22Rv1 (cell line): ENCODE results near the gene CASTOR1.

ENCODE experiments used
- H3K27ac ChIP-seq: fragments of 450-650 bp; 2 replicates; pipeline ENCODE4 v1.5.1; 2017
- ZFX ChIP-seq: fragments of 450-650 bp; IDR thresholded peaks from 2 replicates; pipeline ENCODE4 v1.6.1; 2017; ENCODE audit warnings: antibody characterized with exemption, borderline replicate concordance
- TF ChIP-seq, protein P1 (sequence below): fragments of 450-650 bp; IDR thresholded peaks from 2 replicates; pipeline ENCODE4 v1.5.1; 2017; ENCODE audit warnings: mild to moderate bottlenecking

Gene CASTOR1

DNA sequence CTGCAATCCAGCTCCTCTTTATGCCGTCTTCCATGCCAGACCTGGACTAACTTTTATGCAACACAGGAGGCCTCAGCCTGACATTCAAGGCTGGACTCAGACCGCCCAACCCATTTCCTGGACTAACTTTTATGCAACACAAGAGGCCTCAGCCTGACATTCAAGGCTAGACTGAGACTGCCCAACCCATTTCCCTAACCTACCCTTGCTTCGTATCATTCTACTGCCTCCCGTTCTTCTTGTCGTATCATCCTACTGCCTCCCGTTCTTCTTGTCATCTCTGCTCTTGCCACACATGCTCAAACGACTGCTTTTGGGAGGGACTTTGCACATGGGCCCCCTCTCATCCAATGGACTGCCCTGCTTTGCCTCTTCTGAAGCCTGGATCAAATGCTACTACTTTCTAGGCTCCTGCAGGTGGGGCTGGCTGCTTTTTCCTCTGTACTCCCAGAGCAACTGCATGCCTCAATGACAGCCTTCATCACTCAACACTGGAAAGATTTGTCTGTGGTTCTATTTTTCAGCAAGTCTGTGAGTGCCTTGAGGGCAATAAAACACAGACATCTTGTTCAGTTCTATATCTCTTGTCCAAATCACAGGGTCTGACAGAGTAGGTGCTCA lies 29.6 kb upstream of the CASTOR1 start:
- TF ChIP-seq ZFX, result no peak
- TF ChIP-seq, protein P1, sequence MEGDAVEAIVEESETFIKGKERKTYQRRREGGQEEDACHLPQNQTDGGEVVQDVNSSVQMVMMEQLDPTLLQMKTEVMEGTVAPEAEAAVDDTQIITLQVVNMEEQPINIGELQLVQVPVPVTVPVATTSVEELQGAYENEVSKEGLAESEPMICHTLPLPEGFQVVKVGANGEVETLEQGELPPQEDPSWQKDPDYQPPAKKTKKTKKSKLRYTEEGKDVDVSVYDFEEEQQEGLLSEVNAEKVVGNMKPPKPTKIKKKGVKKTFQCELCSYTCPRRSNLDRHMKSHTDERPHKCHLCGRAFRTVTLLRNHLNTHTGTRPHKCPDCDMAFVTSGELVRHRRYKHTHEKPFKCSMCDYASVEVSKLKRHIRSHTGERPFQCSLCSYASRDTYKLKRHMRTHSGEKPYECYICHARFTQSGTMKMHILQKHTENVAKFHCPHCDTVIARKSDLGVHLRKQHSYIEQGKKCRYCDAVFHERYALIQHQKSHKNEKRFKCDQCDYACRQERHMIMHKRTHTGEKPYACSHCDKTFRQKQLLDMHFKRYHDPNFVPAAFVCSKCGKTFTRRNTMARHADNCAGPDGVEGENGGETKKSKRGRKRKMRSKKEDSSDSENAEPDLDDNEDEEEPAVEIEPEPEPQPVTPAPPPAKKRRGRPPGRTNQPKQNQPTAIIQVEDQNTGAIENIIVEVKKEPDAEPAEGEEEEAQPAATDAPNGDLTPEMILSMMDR, result no peak
- no peak overlapping the region for H3K27ac ChIP-seq

DNA sequence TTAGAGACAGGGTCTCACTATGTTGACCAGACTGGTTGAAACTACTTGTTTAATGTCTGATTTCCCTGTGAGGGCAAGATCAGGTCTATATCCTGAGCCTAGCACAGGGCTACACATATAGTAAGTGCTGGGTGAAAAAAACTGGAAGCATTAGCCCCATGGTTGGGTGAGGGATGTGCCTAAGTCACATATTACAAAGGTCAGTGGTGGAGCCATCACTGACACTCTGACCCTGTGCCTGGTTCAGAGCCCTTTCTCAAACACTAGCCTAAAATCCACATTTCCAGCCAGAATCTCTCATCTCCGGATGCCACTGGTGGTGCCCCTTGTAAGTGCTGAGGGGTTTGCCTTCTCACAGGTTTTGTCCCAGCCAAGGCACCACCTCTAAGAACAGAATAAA lies 28.5 kb upstream of the CASTOR1 start:
- H3K27ac ChIP-seq, result no peak overlapping the region
- TF ChIP-seq, protein P1, result no peak
- TF ChIP-seq ZFX, result no peak

DNA sequence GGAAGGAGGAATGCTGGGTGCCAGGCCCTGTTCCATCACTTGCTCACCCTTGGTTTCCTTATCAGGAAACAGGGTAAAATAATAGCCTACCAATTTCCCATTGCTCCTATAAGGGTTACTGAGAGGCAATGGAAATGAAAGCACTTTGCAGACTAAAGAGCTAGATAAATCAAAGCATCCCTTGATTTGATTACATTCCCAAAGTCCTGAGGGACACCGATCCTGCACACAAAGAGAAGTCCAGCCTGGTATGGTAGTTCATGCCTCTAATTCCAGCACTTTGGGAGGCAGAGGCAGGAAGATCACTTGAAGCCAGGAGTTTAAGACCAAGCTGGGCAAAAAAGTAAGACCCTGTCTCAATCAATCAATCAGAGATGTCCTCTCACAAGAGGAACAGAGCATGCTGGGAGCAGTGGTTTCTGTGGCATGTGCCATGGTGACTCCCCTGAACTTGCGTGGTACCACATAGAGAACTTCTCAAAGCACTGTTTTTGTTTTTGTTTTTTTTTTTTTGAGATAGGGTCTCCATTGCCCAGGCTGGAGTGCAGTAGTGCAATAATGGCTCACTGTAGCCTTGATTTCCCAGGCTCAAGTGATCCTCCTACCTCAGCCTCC lies 26.8 kb upstream of the CASTOR1 start:
- TF ChIP-seq, protein P1, result no peak
- TF ChIP-seq ZFX, result no peak
- no peak overlapping the region for H3K27ac ChIP-seq

DNA sequence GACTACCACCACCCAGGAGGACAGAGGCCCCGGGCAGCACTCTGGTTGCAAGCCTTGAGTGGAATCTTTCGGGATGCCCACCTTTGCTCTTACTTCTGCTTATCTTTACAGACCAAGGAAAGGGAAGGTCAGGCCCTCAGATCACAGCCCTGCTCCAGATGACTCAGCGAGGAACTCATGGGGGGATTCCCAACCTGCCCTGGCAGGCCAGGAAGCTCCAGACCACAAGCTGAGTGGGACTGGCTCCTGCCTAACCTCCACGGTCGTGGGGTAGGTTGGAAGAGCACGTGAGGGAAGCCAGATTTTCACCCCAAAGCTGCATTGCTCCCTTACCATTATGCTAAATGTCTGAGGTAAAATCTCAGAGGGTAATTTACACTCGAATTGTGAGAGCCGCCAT lies 25.6 kb upstream of the CASTOR1 start:
- no peak overlapping the region for H3K27ac ChIP-seq
- TF ChIP-seq ZFX, result no peak
- TF ChIP-seq, protein P1, result no peak

DNA sequence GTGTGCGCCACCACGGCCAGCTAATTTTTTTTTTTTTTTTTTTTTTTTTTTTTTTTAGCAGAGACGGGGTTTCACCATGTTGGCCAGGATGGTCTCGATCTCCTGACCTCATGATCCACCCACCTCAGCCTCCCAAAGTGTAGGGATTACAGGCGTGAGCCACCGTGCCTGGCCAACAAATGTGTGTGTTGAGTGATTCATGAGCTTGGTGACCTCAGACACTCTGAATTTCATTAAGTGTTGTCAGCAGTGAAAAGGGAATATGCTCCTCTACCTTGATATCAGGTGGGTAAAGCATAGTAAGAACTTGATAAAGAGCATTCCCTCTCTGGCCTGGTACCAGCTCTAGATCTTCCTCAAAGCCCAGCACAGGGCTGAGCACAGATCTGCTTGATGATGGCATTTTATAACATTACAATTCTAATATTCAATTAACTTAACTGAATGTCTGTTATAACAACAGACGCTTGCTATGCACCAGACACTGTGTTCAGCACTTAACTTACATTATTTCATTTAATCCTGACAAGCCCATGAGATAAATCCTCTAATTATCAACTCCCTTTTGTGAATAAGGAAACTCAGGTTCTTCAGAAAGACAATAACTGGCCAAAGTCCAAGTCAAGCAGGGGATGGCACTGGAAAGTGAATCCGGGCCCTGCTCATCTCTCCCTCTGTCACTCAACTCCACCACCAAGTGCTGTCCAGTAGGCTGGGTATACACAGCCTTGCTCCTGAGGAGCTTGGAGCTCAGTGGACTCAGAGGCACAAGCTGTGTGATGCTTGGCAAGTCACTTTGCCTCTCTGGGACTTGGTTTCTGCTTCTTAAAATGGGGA lies 24.4 kb upstream of the CASTOR1 start:
- no peak overlapping the region for H3K27ac ChIP-seq
- TF ChIP-seq ZFX, result no peak
- TF ChIP-seq, protein P1, result no peak

DNA sequence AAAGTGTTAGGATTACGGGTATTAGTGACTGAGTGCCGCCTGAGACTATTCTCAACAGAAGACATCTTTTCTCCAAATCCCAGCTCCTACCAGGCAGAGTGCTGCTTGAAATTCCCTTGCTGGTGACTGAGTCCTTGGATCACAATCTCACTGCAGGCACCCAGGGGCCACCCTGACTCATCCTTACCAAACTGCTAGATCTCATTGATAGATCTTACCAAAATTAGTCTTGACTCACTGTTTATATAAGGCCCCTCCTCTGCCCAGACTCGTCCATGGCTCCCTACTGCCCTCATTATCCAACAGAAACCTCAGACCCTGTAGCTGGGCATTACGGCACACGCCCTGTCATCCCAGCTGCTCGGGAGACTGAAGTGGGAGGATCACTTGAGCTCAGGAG lies 22.7 kb upstream of the CASTOR1 start:
- TF ChIP-seq ZFX, result no peak
- TF ChIP-seq, protein P1, result no peak
- H3K27ac ChIP-seq, result no peak overlapping the region
